Adrenal gland (tissue), 12 donors: ENCODE measurements around the gene SNAI3. TPM values are rescaled to one million over a fixed set of nuclear protein-coding genes. Genes with fewer than 3 reads are reported as not detected.

ENCODE experiments used
- DNase-seq, 7 donors: peaks; one replicate each; pipeline ENCODE4 v3.0.0-alpha.2; 2019 to 2020
- H3K27ac ChIP-seq, 5 donors: fragments of 200-600 bp; sonication (generic) in 4 of 5; 1 replicate in 3 of 5; 2 replicates in 2 of 5; pipeline versions ENCODE4 v1.5.1 to v1.8.0; 2016 to 2020; ENCODE audit warnings: mild to moderate bottlenecking in 1 of 5
- H3K27me3 ChIP-seq: fragments of 200-600 bp; 2 replicates; pipeline ENCODE4 v1.8.0; 2021
- H3K36me3 ChIP-seq, 2 donors: fragments of 200-600 bp; replicated peaks in 1 of 2; 1 replicate in 1 of 2; 2 replicates in 1 of 2; pipeline versions ENCODE4 v1.5.1 to v1.8.0; 2018 to 2022
- H3K4me1 ChIP-seq, 2 donors: fragments of 200-600 bp; replicated peaks in 1 of 2; 1 replicate in 1 of 2; 2 replicates in 1 of 2; pipeline versions ENCODE4 v1.5.1 to v1.8.0; 2018 to 2021
- H3K4me3 ChIP-seq, 4 donors: fragments of 200-600 bp; sonication (generic) in 3 of 4; one replicate each; pipeline ENCODE4 v1.5.1; 2016 to 2018
- H3K9me3 ChIP-seq, 3 donors: fragments of 200-600 bp; sonication (generic) in 1 of 3; replicated peaks in 1 of 3; 1 replicate in 2 of 3; 2 replicates in 1 of 3; pipeline versions ENCODE4 v1.5.1 to v1.8.0; 2016 to 2021
- CTCF ChIP-seq, 6 experiments: fragments of 450-650 bp in 4 of 6; fragments of 200-600 bp in 2 of 6; sonication (generic) in 1 of 6; IDR thresholded peaks; 1 replicate in 5 of 6; 2 replicates in 1 of 6; pipeline versions ENCODE4 v1.5.1 to v1.8.0; 2016 to 2021; ENCODE audit warnings: antibody characterized with exemption in 6 of 6, mild to moderate bottlenecking in 2 of 6, moderate library complexity in 1 of 6
- POLR2A ChIP-seq, 2 donors: fragments of 450-650 bp; IDR thresholded peaks; one replicate each; pipeline ENCODE4 v1.6.1; 2017; ENCODE audit warnings: antibody characterized with exemption in 2 of 2, mild to moderate bottlenecking in 2 of 2, moderate library complexity in 1 of 2
- WGBS, 4 donors: extraction: QIAGEN DNeasy Blood & Tissue Kit in 2 of 4; methylation state at CpG; one replicate each; pipeline versions ENCODE4 v1.1.5 to v1.1.7; 2013 to 2017; 5-methylcytosine and 5-hydroxymethylcytosine counted together
- intact Hi-C, 2 donors: fragments of 100-400 bp; cut with DNase I; formaldehyde crosslinking; loops; one replicate each; pipeline versions ENCODE4 v1.14.1 to v1.15.0; 2022 to 2023
- polyA plus RNA-seq, 3 donors: library from polyadenylated mRNA; stranded (reverse); fragments of 200-250 nt in 2 of 3; fragments of 350-450 nt in 1 of 3; fragmentation: Illumina TruSeq in 1 of 3; extraction: RNeasy Lipid Tissue Mini Kit (QIAGEN cat#74804) in 1 of 3; gene quantifications; one replicate each; pipeline ENCODE4 v1.2.3, GENCODE V29; 2013 to 2014
- total RNA-seq, 9 donors: library from RNA; depleted of rRNA in 4 of 9; stranded (reverse); fragments of >200 nt in 4 of 9; fragments of 120-200 nt in 1 of 9; fragmentation: NEBNext Ultra II Directional in 1 of 9; extraction: Animal tissue kit (Norgen Biotek cat#: 25700) in 1 of 9; gene quantifications; one replicate each; pipeline versions ENCODE4 v1.1.0 to v1.2.4, GENCODE V29; 2013 to 2023
- donor health status: healthy with polysubstance abuse.
- donor health status: Bipolar disorder and iron deficiency.
- donor health status: DM: yes; HTN: yes; CAD: no.
- donor health status: DM: no; HTN: no; CAD: no.
- donor health status: DM: no; HTN: no; CAD: no.
- donor health status: DM: yes; HTN: yes; CAD: no.

SNAI3 gene
- total and polyA plus RNA-seq, 12 donors: 0.06 to 2.1 (median 0.51) TPM; not detected in 2

- WGBS, 4 donors: 85 to 92% (median 88%) methylated on average over 7 to 13 of the region's 13 CpGs
- peaks cover 0 to 13% of the 10 kb centered on the region in 2 donors for H3K36me3 ChIP-seq
Measured at GRCh38 chr16:88653101-88653500, 33.2 kb downstream of the SNAI3 start.

GRCh38 chr16:88652762-88653063 lies 33.6 kb downstream of the SNAI3 start:
- peaks cover 0 to 12% of the 10 kb centered on the region in 2 donors for H3K4me1 ChIP-seq
- no peak for DNase-seq
- 85 to 94% (median 92%) methylated on average over 2 to 8 of the region's 8 CpGs for WGBS, 4 donors
- H3K9me3 ChIP-seq: no peaks in the 10 kb centered on the region
- H3K36me3 ChIP-seq: peaks cover 0 to 13% of the 10 kb centered on the region in 2 donors
- H3K4me3 ChIP-seq: no peak overlapping the region
- TF ChIP-seq CTCF (IDR thresholded peaks at IDR 0.05) (no peak), POLR2A (IDR thresholded peaks at IDR 0.05) (no peak)
- intact Hi-C loops: no loop called here
- no peaks in the 10 kb centered on the region for H3K27me3 ChIP-seq
- H3K27ac ChIP-seq: no peak overlapping the region

More at GRCh38 chr16:88653101-88653500, 33.2 kb downstream of the SNAI3 start:
- H3K9me3 ChIP-seq: no peaks in the 10 kb centered on the region
- DNase-seq: no peak
- no peak overlapping the region for H3K27ac ChIP-seq
- H3K4me3 ChIP-seq: no peak overlapping the region
- peaks cover 0 to 12% of the 10 kb centered on the region in 2 donors for H3K4me1 ChIP-seq
- TF ChIP-seq POLR2A (IDR thresholded peaks at IDR 0.05) (no peak), CTCF (IDR thresholded peaks at IDR 0.05) (no peak)
- intact Hi-C loops: no loop called here
- no peaks in the 10 kb centered on the region for H3K27me3 ChIP-seq

- no peak for TF ChIP-seq CTCF (IDR thresholded peaks at IDR 0.05)
- TF ChIP-seq POLR2A (IDR thresholded peaks at IDR 0.05): no peak
- WGBS, 4 donors: 89 to 98% (median 91%) methylated on average over 8 to 29 of the region's 29 CpGs
- intact Hi-C loops: no loop called here
- Histone ChIP-seq H3K9me3 (no peaks in the 10 kb centered on the region), H3K4me3 (no peak overlapping the region), H3K27ac (peak overlapping the region in 2 of 5 donors; percentile 74 to 90), H3K4me1 (peaks cover 0 to 12% of the 10 kb centered on the region in 2 donors), H3K27me3 (no peaks in the 10 kb centered on the region), H3K36me3 (peaks cover 0 to 13% of the 10 kb centered on the region in 2 donors)
- no peak for DNase-seq
Measured at GRCh38 chr16:88651989-88652761, 34.1 kb downstream of the SNAI3 start.

DNA sequence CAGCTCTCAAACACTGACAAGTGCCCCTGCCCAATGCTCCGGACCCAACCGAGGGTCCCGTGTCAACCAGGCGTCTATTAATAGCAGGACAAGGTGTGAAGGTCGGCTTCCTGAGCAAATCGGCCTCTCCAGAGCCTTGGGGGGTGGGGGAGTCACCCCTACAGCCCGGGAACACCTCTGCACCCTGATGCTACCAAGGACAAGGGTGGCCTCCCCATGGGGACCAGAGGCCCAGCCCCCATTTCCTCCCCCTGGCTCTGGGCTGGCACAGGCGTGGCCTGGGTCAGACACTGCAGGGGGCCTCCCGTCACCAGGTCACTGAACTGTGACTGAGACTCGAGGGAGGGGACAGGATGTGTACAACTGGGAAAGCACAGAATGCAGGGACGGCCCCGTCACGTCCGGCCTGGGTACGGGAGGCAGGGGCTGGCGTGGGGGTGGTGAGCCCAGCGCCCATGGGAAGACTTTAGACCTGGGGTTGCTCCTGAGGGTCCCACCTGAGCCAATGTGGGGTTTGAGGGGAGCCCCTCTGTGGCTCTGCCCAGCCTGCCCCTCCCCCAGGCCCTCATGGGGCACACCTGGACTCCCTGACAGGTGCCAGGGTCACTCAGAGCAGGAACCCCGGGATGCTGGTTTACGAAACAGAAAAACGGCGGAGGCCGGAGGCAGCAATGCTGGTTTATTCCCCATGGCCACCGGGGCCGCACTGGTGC lies 34.9 kb downstream of the SNAI3 start:
- Histone ChIP-seq H3K27ac (peak overlapping the region in 3 of 5 donors; percentile 52 to 90 (median 74)), H3K36me3 (peaks cover 0 to 13% of the 10 kb centered on the region in 2 donors), H3K4me1 (peaks cover 0 to 12% of the 10 kb centered on the region in 2 donors), H3K4me3 (peak overlapping the region in 2 of 4 donors; percentile 30 to 69), H3K27me3 (no peaks in the 10 kb centered on the region), H3K9me3 (no peaks in the 10 kb centered on the region)
- no peak for TF ChIP-seq CTCF (IDR thresholded peaks at IDR 0.05)
- no peak for TF ChIP-seq POLR2A (IDR thresholded peaks at IDR 0.05)
- DNase-seq: peak; percentile 43 to 81 (median 56)
- intact Hi-C loops: no loop called here
- WGBS, 4 donors: 41 to 86% (median 45%) methylated on average over 8 to 24 of the region's 24 CpGs
